Measurements from ENCODE around the gene ABCC9. TPM values are rescaled to one million over a fixed set of nuclear protein-coding genes. Genes with fewer than 3 reads are reported as not detected.

Gene ABCC9
- total and polyA plus RNA-seq, 2 experiments from 2014 or later = 12.7 to 44.3 TPM

DNA sequence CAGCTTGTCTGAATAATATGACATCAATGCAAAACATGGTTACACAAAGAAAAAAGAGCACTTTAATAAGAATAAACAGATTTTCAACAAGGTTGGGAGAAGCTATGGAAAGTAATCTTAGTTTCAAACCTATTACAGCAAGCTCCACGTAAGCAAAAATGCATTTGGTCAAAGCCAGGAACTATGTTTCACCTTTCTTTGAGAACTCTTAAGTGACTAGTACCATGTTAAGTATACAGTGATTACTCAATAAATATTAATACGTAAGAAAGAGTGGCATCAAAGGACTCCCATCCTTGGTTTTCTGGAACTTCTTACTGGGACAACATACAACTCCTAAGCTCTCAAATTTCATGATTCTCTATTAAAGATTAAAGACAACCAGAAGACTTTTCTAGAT is 80.7 kb downstream of the ABCC9 start:
- no peaks in the 10 kb centered on the region for H4K20me1 ChIP-seq (ENCODE audit: insufficient read depth)
- TF ChIP-seq EZH2phosphoT487 (IDR thresholded peaks at IDR 0.05; ENCODE audit: insufficient read depth, low read depth) = no peak
- no peak for TF ChIP-seq EZH2 (IDR thresholded peaks at IDR 0.05; ENCODE audit: insufficient read depth, poor library complexity, severe bottlenecking)
- no peaks in the 10 kb centered on the region for H3K9me3 ChIP-seq (ENCODE audit: low read depth)
- no peaks in the 10 kb centered on the region for H3K79me2 ChIP-seq (ENCODE audit: insufficient read depth)
- H3K9ac ChIP-seq = no peak overlapping the region
- H3K4me2 ChIP-seq (ENCODE audit: unreplicated experiment) = no peak overlapping the region
- peaks cover 5% of the 10 kb centered on the region; the same call in 1 of the 2 replicates for H3K36me3 ChIP-seq (ENCODE audit: low read depth)
- DNase-seq = no peak
- H3K27me3 ChIP-seq (replicated peaks; ENCODE audit: insufficient read depth) = no peaks in the 10 kb centered on the region
- no peak overlapping the region for H3K27ac ChIP-seq
- WGBS, 2 experiments (ENCODE audit: low coverage in 1 of 2, low lambda C conversion rate in 2 of 2, missing lambda C conversion rate in 2 of 2) = 98% methylated on average over 2 of the region's 2 CpGs
- no peaks in the 10 kb centered on the region for H3K9me2 ChIP-seq (ENCODE audit: insufficient read depth)
- H3K4me1 ChIP-seq (ENCODE audit: insufficient read depth) = no peaks in the 10 kb centered on the region
- H3K4me3 ChIP-seq = no peak overlapping the region
- no peak overlapping the region for H2AFZ ChIP-seq
- in situ Hi-C loops (cut with MboI) = no loop called here
- H3F3A ChIP-seq (ENCODE audit: insufficient read depth) = no peaks in the 10 kb centered on the region

DNA sequence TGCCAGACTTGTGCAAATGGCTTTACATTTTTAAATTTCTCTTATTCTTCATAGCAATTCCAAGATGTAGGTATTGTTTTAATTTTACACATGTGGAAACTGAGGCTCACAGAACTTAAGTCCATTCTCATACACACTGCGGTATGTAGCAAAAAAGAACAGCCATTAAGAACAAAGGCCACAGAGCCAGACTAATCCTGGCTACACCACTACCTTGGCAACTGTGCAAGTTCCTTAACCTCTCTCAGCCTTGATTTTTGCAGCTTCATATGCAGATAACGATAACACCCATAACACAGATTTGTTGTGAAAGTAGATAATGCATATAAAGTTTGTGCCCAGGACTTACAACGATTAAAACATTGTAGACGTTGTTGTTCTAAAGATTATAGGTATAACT is 81.1 kb downstream of the ABCC9 start:
- in situ Hi-C loops (cut with MboI) = no loop called here
- H4K20me1 ChIP-seq (ENCODE audit: insufficient read depth) = no peaks in the 10 kb centered on the region
- no peaks in the 10 kb centered on the region for H3K9me3 ChIP-seq (ENCODE audit: low read depth)
- no peak for TF ChIP-seq EZH2 (IDR thresholded peaks at IDR 0.05; ENCODE audit: insufficient read depth, poor library complexity, severe bottlenecking)
- no peak overlapping the region for H3K27ac ChIP-seq
- no peaks in the 10 kb centered on the region for H3F3A ChIP-seq (ENCODE audit: insufficient read depth)
- H3K27me3 ChIP-seq (replicated peaks; ENCODE audit: insufficient read depth) = no peaks in the 10 kb centered on the region
- H3K4me2 ChIP-seq (ENCODE audit: unreplicated experiment) = no peak overlapping the region
- WGBS, 2 experiments (ENCODE audit: low coverage in 1 of 2, low lambda C conversion rate in 2 of 2, missing lambda C conversion rate in 2 of 2) = 93 to 94% methylated on average over 4 of the region's 4 CpGs
- H2AFZ ChIP-seq = no peak overlapping the region
- H3K9me2 ChIP-seq (ENCODE audit: insufficient read depth) = no peaks in the 10 kb centered on the region
- no peak overlapping the region for H3K9ac ChIP-seq
- H3K4me3 ChIP-seq = no peak overlapping the region
- H3K79me2 ChIP-seq (ENCODE audit: insufficient read depth) = no peaks in the 10 kb centered on the region
- no peaks in the 10 kb centered on the region for H3K4me1 ChIP-seq (ENCODE audit: insufficient read depth)
- peaks cover 5% of the 10 kb centered on the region; the same call in 1 of the 2 replicates for H3K36me3 ChIP-seq (ENCODE audit: low read depth)
- no peak for DNase-seq

DNA sequence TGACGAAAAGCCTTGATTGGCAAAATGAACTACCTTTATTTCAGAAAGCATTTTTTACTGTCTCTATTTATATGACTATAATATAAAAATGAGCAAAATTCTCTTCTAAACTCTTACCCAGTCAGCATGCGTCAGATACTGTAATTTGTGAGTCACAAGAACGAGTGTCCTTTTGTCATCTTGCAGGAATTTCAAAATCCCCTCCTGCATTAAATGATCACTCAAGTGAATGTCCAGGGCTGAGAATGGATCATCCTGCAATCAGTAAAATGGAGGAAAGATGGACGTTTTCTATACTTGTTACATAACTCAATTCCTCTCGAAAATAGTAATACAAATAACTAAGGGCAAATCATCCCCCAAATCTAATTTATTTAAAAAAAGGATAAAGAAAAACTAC is 89.0 kb downstream of the ABCC9 start:
- Histone ChIP-seq H3K27me3 (replicated peaks; ENCODE audit: insufficient read depth) (no peaks in the 10 kb centered on the region), H3K79me2 (ENCODE audit: insufficient read depth) (no peaks in the 10 kb centered on the region), H3K9me3 (ENCODE audit: low read depth) (no peaks in the 10 kb centered on the region), H3K9me2 (ENCODE audit: insufficient read depth) (no peaks in the 10 kb centered on the region), H2AFZ (peak overlapping the region; percentile 51), H3K36me3 (ENCODE audit: low read depth) (no peaks in the 10 kb centered on the region), H3K4me3 (peak overlapping the region; percentile 53), H3K4me2 (ENCODE audit: unreplicated experiment) (peak overlapping the region; percentile 75), H3K9ac (0 out of 2 replicates have a peak overlapping the region, but pooled peaks have one; percentile 22), H3K4me1 (ENCODE audit: insufficient read depth) (peaks cover 25% of the 10 kb centered on the region), H3F3A (ENCODE audit: insufficient read depth) (no peaks in the 10 kb centered on the region), H4K20me1 (ENCODE audit: insufficient read depth) (no peaks in the 10 kb centered on the region), H3K27ac (peak overlapping the region; percentile 56)
- DNase-seq = peak; percentile 92
- TF ChIP-seq EZH2phosphoT487 (IDR thresholded peaks at IDR 0.05; ENCODE audit: insufficient read depth, low read depth) (no peak), EZH2 (IDR thresholded peaks at IDR 0.05; ENCODE audit: insufficient read depth, poor library complexity, severe bottlenecking) (no peak)
- in situ Hi-C loops (cut with MboI) = no loop called here
- WGBS, 2 experiments (ENCODE audit: low coverage in 1 of 2, low lambda C conversion rate in 2 of 2, missing lambda C conversion rate in 2 of 2) = 13 to 14% methylated on average over 5 of the region's 5 CpGs

DNA sequence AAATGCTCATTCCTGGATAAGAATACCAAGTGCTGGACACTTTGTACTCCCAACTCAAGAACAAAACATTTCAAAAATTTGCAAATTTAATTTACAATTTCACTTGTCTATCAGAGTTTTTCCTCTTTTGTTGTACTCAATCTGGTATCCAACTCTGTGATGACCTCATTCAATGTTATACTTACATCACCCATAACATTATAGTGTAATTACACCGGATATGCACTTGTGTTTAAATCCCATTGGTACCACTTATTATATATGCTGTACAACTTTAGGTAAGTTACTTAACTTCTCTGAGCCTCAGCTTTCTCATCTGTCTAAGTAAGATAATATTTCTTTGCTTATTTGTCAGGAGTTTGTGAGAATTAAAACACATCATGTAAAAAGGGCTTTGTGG is 90.1 kb downstream of the ABCC9 start:
- no peaks in the 10 kb centered on the region for H4K20me1 ChIP-seq (ENCODE audit: insufficient read depth)
- no peaks in the 10 kb centered on the region for H3K9me2 ChIP-seq (ENCODE audit: insufficient read depth)
- in situ Hi-C loops (cut with MboI) = no loop called here
- H3K27ac ChIP-seq = no peak overlapping the region
- TF ChIP-seq EZH2phosphoT487 (IDR thresholded peaks at IDR 0.05; ENCODE audit: insufficient read depth, low read depth) (no peak), EZH2 (IDR thresholded peaks at IDR 0.05; ENCODE audit: insufficient read depth, poor library complexity, severe bottlenecking) (no peak)
- H3K27me3 ChIP-seq (replicated peaks; ENCODE audit: insufficient read depth) = no peaks in the 10 kb centered on the region
- H3K9ac ChIP-seq = no peak overlapping the region
- DNase-seq = peak; percentile 4
- no peaks in the 10 kb centered on the region for H3F3A ChIP-seq (ENCODE audit: insufficient read depth)
- H3K4me3 ChIP-seq = peak overlapping the region; percentile 53; the same call in 1 of the 2 replicates
- 89 to 100% methylated on average over 1 of the region's 1 CpG for WGBS, 2 experiments (ENCODE audit: low coverage in 1 of 2, low lambda C conversion rate in 2 of 2, missing lambda C conversion rate in 2 of 2)
- H3K36me3 ChIP-seq (ENCODE audit: low read depth) = no peaks in the 10 kb centered on the region
- peaks cover 25% of the 10 kb centered on the region for H3K4me1 ChIP-seq (ENCODE audit: insufficient read depth)
- H2AFZ ChIP-seq = no peak overlapping the region
- H3K4me2 ChIP-seq (ENCODE audit: unreplicated experiment) = peak overlapping the region; percentile 75
- no peaks in the 10 kb centered on the region for H3K9me3 ChIP-seq (ENCODE audit: low read depth)
- no peaks in the 10 kb centered on the region for H3K79me2 ChIP-seq (ENCODE audit: insufficient read depth)

DNA sequence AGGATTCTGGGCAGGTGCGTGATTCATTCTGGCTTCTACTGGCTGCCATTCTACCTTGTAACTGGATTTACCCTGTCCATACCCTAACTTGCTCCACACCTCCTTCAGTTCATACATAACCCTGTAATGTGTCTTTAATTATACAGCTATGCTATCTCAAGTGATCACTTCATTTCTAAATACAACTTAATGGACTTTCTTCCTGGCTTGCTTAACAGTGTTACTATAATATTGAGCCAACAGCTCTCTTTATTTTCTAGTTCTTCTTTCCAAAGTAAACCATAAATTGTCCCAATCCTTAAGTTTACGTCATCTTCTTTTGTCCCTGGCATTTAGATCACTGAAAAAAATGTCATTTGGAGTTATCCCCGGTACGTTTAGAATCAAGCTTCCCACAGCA is 90.8 kb downstream of the ABCC9 start:
- no peak for DNase-seq
- 70 to 72% methylated on average over 4 of the region's 4 CpGs for WGBS, 2 experiments (ENCODE audit: low coverage in 1 of 2, low lambda C conversion rate in 2 of 2, missing lambda C conversion rate in 2 of 2)
- in situ Hi-C loops (cut with MboI) = no loop called here
- no peak overlapping the region for H2AFZ ChIP-seq
- H3K27me3 ChIP-seq (replicated peaks; ENCODE audit: insufficient read depth) = no peaks in the 10 kb centered on the region
- no peaks in the 10 kb centered on the region for H3F3A ChIP-seq (ENCODE audit: insufficient read depth)
- no peaks in the 10 kb centered on the region for H4K20me1 ChIP-seq (ENCODE audit: insufficient read depth)
- H3K9ac ChIP-seq = no peak overlapping the region
- no peak for TF ChIP-seq EZH2phosphoT487 (IDR thresholded peaks at IDR 0.05; ENCODE audit: insufficient read depth, low read depth)
- no peak for TF ChIP-seq EZH2 (IDR thresholded peaks at IDR 0.05; ENCODE audit: insufficient read depth, poor library complexity, severe bottlenecking)
- H3K4me1 ChIP-seq (ENCODE audit: insufficient read depth) = peaks cover 25% of the 10 kb centered on the region
- no peaks in the 10 kb centered on the region for H3K9me2 ChIP-seq (ENCODE audit: insufficient read depth)
- no peak overlapping the region for H3K27ac ChIP-seq
- H3K4me3 ChIP-seq = no peak overlapping the region
- H3K36me3 ChIP-seq (ENCODE audit: low read depth) = no peaks in the 10 kb centered on the region
- H3K4me2 ChIP-seq (ENCODE audit: unreplicated experiment) = no peak overlapping the region
- H3K9me3 ChIP-seq (ENCODE audit: low read depth) = no peaks in the 10 kb centered on the region
- H3K79me2 ChIP-seq (ENCODE audit: insufficient read depth) = no peaks in the 10 kb centered on the region

Data from GM23248 (cell line).